ENCODE measurements around the gene ILF2. TPM values are rescaled to one million over a fixed set of nuclear protein-coding genes. Genes with fewer than 3 reads are reported as not detected.
"Not testable (repeated sequence)": the region's sequence is repeated elsewhere in the genome, so short reads cannot be mapped to it uniquely, and the experiment has no call there.

Gene ILF2
- total and polyA plus RNA-seq, 5 donors: 45.6 to 85.0 (median 67.3) TPM

DNA sequence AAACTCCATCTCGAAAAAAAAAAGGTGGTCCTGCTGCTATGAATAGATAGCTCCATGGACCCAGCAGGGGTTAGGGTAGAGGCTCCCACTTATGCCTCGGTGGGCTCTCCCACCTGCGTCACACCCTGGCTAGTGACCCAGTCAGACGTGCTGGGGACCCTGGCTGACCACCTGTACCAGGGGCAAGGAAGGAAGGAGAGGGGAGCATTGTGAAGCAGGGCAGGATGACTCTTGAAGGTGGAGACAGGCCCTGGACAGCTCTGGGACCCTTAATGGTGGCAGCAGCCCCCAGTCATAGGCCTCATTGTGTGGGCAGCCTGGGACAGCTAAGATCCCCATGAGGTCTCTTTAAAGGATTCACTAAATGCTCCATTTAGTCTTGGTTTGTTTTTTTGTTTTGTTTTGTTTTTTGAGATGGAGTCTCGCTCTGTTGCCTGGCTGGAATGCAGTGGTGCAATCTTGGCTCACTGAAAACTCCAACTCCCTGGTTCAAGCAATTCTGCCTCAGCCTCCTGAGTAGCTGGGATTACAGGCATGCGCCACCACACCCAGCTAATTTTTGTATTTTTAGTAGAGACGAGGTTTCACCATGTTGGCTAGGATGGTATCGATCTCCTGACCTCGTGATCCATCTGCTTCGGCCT, 22.7 kb downstream of the ILF2 start:
- ATAC-seq: peak; percentile 24 to 34
- intact Hi-C loops (cut with DNase I): no loop called here
- peaks cover 3% of the 10 kb centered on the region for H3K4me1 ChIP-seq (ENCODE audit: control insufficient read depth, insufficient read depth, low read length)
- no peak overlapping the region for H3K27ac ChIP-seq (ENCODE audit: low read length)
- no peak overlapping the region for H3K4me3 ChIP-seq (ENCODE audit: low read length)
- no peak for DNase-seq
- H3K9me3 ChIP-seq (ENCODE audit: control insufficient read depth, low read length): no peaks in the 10 kb centered on the region
- WGBS: 84% methylated on average over 10 of the region's 10 CpGs
- H3K27me3 ChIP-seq (ENCODE audit: control insufficient read depth, insufficient read depth): no peaks in the 10 kb centered on the region

DNA sequence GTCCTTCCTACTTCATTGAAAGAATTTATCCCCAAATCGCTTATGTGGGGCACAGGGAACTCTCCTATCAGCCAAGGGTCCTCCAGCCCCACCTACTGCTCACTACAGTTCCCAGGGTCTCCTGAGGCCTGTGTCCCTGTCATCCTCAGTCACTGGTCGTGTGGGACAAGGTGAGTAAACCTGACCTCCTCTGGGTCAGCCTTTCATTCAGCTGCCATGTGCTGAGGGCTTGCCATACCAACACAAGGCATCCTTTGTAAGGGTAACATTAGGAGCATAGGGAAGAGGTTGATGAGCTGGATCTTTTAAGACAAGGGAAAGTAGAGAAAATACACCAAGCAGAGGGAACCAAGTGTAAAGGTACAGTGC, 23.5 kb downstream of the ILF2 start:
- WGBS: 46% methylated on average over 2 of the region's 2 CpGs
- intact Hi-C loops (cut with DNase I): no loop called here
- no peaks in the 10 kb centered on the region for H3K27me3 ChIP-seq (ENCODE audit: control insufficient read depth, insufficient read depth)
- peak; percentile 10 to 17 for ATAC-seq
- no peaks in the 10 kb centered on the region for H3K9me3 ChIP-seq (ENCODE audit: control insufficient read depth, low read length)
- H3K4me1 ChIP-seq (ENCODE audit: control insufficient read depth, insufficient read depth, low read length): peaks cover 3% of the 10 kb centered on the region
- H3K27ac ChIP-seq (ENCODE audit: low read length): peak overlapping the region; percentile 76
- no peak for DNase-seq
- no peak overlapping the region for H3K4me3 ChIP-seq (ENCODE audit: low read length)

DNA sequence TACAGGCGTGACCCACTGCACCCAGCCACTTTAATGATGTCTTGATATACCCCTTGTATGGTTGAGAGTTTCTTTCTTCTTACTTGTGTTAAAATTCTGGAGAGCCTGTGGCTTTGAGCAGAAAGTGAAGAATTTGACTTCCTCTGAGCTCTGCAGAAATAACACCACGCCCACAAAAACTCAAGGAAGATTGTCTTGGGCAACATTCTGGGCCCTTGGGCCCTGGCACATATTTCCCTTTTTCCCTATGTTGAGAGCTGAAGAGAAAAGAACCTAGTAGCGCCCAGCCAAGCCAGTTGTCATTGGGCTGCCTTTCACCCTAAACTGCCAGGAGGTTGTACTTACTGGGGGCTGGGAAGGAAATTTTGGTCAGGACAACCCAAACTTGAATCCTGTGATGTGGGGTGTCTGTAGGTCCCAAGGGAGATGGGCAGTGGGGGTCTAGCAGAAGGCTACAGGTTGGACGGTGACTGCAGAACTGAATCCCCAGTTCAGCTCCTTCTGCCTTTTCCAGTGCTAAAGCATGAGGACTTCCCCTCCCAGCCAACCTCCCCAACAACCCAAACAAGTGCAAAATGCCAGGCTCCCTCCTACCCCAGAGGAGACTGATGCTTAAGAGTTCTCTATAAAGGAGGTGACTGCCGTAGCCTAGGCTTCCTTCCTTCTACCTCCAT, 24.0 kb downstream of the ILF2 start:
- WGBS: 72% methylated on average over 5 of the region's 5 CpGs
- H3K27ac ChIP-seq (ENCODE audit: low read length): peak overlapping the region; percentile 76
- DNase-seq: no peak
- ATAC-seq: peak; percentile 4 to 8
- H3K9me3 ChIP-seq (ENCODE audit: control insufficient read depth, low read length): no peaks in the 10 kb centered on the region
- H3K4me3 ChIP-seq (ENCODE audit: low read length): no peak overlapping the region
- intact Hi-C loops (cut with DNase I): no loop called here
- no peaks in the 10 kb centered on the region for H3K27me3 ChIP-seq (ENCODE audit: control insufficient read depth, insufficient read depth)
- H3K4me1 ChIP-seq (ENCODE audit: control insufficient read depth, insufficient read depth, low read length): peaks cover 4% of the 10 kb centered on the region

GRCh38 chr1:153643816-153644215, 27.0 kb downstream of the ILF2 start:
- Histone ChIP-seq H3K27ac (ENCODE audit: low read length) (no peak overlapping the region), H3K4me1 (ENCODE audit: control insufficient read depth, insufficient read depth, low read length) (peaks cover 5% of the 10 kb centered on the region), H3K4me3 (ENCODE audit: low read length) (no peak overlapping the region), H3K27me3 (ENCODE audit: control insufficient read depth, insufficient read depth) (no peaks in the 10 kb centered on the region), H3K9me3 (ENCODE audit: control insufficient read depth, low read length) (no peaks in the 10 kb centered on the region)
- intact Hi-C loops (cut with DNase I): no loop called here
- ATAC-seq: no peak
- DNase-seq: no peak

DNA sequence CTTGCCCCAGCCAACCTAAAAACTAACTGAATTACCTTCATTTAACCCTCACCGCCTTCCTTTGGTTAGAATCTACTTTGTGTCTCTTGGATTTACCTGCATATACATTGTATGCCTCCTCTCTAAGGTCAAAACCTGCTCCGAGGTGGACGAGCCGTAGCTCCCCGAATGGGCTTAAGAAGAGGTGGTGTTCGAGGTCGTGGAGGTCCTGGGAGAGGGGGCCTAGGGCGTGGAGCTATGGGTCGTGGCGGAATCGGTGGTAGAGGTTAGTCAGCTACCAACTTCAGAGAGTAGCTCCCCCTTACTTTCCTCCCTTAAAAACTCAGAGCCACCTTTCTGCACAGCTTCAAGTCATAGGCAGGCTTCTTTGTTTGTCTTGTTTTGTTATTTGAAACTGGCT, 27.7 kb downstream of the ILF2 start:
- ATAC-seq (no peak), DNase-seq (no peak)
- Histone ChIP-seq H3K4me1 (ENCODE audit: control insufficient read depth, insufficient read depth, low read length) (peaks cover 5% of the 10 kb centered on the region), H3K4me3 (ENCODE audit: low read length) (no peak overlapping the region), H3K27me3 (ENCODE audit: control insufficient read depth, insufficient read depth) (no peaks in the 10 kb centered on the region), H3K27ac (ENCODE audit: low read length) (no peak overlapping the region), H3K9me3 (ENCODE audit: control insufficient read depth, low read length) (no peaks in the 10 kb centered on the region)
- 89% methylated on average over 11 of the region's 11 CpGs for WGBS
- intact Hi-C loops (cut with DNase I): no loop called here

- intact Hi-C loops (cut with DNase I): no loop called here
- ATAC-seq (no peak), DNase-seq (no peak)
- peaks cover 3% of the 10 kb centered on the region for H3K4me1 ChIP-seq (ENCODE audit: control insufficient read depth, insufficient read depth, low read length)
- H3K4me3 ChIP-seq (ENCODE audit: low read length): no peak overlapping the region
- WGBS: 74% methylated on average over 11 of the region's 11 CpGs
- H3K9me3 ChIP-seq (ENCODE audit: control insufficient read depth, low read length): no peaks in the 10 kb centered on the region
- H3K27ac ChIP-seq (ENCODE audit: low read length): no peak overlapping the region
- no peaks in the 10 kb centered on the region for H3K27me3 ChIP-seq (ENCODE audit: control insufficient read depth, insufficient read depth)
These were observed 28.6 kb downstream of the ILF2 start for GRCh38 chr1:153642161-153642560.

- H3K4me3 ChIP-seq (ENCODE audit: low read length): no peak overlapping the region
- no peaks in the 10 kb centered on the region for H3K9me3 ChIP-seq (ENCODE audit: control insufficient read depth, low read length)
- DNase-seq (no peak), ATAC-seq (no peak)
- no peak overlapping the region for H3K27ac ChIP-seq (ENCODE audit: low read length)
- 59% methylated on average over 6 of the region's 6 CpGs for WGBS
- H3K27me3 ChIP-seq (ENCODE audit: control insufficient read depth, insufficient read depth): no peaks in the 10 kb centered on the region
- intact Hi-C loops (cut with DNase I): no loop called here
- peaks cover 5% of the 10 kb centered on the region for H3K4me1 ChIP-seq (ENCODE audit: control insufficient read depth, insufficient read depth, low read length)
These were observed 29.9 kb downstream of the ILF2 start for GRCh38 chr1:153640861-153641260.

GRCh38 chr1:153640213-153640612, 30.6 kb downstream of the ILF2 start:
- 92% methylated on average over 5 of the region's 5 CpGs for WGBS
- DNase-seq; H3K27me3 ChIP-seq (ENCODE audit: control insufficient read depth, insufficient read depth); H3K9me3 ChIP-seq (ENCODE audit: control insufficient read depth, low read length); H3K4me3 ChIP-seq (ENCODE audit: low read length); ATAC-seq; H3K4me1 ChIP-seq (ENCODE audit: control insufficient read depth, insufficient read depth, low read length); intact Hi-C loops (cut with DNase I): not testable (repeated sequence)
- peak overlapping the region; percentile 39 for H3K27ac ChIP-seq (ENCODE audit: low read length)

DNA sequence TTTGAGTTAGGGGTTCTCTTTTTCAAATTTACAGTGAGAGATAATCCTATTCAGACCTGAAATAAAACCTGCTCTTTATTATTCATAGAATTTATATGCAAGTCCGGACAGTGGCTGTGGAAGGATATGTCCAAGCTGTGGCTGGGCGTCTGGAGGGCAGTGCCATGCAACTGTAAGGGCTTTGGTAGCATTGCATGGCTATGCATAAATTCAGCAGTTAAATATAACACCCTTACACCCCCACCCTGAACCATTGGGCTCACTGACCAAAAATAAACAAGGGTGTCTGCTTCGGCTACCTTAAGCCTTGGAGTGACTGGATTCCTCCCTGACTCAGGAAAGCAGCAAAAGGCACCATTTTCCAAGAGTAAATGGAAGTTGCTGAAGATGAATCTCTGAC, 31.5 kb downstream of the ILF2 start:
- Histone ChIP-seq H3K27me3 (ENCODE audit: control insufficient read depth, insufficient read depth) (no peaks in the 10 kb centered on the region), H3K9me3 (ENCODE audit: control insufficient read depth, low read length) (no peaks in the 10 kb centered on the region), H3K4me3 (ENCODE audit: low read length) (no peak overlapping the region), H3K4me1 (ENCODE audit: control insufficient read depth, insufficient read depth, low read length) (peaks cover 8% of the 10 kb centered on the region), H3K27ac (ENCODE audit: low read length) (peak overlapping the region; percentile 53)
- WGBS: 67% methylated on average over 3 of the region's 3 CpGs
- intact Hi-C loops (cut with DNase I): no loop called here
- ATAC-seq: peak in 1 of 2 donors; percentile 61
- no peak for DNase-seq

DNA sequence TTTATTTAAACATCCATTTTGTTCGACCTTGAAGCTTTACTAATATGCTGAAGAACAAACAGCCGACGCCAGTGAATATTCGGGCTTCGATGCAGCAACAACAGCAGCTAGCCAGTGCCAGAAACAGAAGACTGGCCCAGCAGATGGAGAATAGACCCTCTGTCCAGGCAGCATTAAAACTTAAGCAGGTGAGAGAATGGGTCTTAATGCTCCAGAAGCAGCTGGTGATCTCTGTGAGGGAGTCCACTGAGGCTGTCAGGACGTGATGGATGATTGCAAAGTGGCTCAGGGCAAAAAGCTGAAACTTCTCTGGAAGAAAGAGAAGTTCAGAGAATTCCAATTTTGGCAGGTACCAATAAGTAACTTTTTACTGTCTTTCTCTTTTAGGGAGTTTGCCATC, 32.5 kb downstream of the ILF2 start:
- 75% methylated on average over 6 of the region's 6 CpGs for WGBS
- DNase-seq (no peak), ATAC-seq (no peak)
- H3K4me3 ChIP-seq (ENCODE audit: low read length): no peak overlapping the region
- intact Hi-C loops (cut with DNase I): no loop called here
- peaks cover 11% of the 10 kb centered on the region for H3K4me1 ChIP-seq (ENCODE audit: control insufficient read depth, insufficient read depth, low read length)
- no peaks in the 10 kb centered on the region for H3K9me3 ChIP-seq (ENCODE audit: control insufficient read depth, low read length)
- no peaks in the 10 kb centered on the region for H3K27me3 ChIP-seq (ENCODE audit: control insufficient read depth, insufficient read depth)
- peak overlapping the region; percentile 40 for H3K27ac ChIP-seq (ENCODE audit: low read length)

- WGBS: 73% methylated on average over 9 of the region's 9 CpGs
- Histone ChIP-seq H3K27me3 (ENCODE audit: control insufficient read depth, insufficient read depth) (no peaks in the 10 kb centered on the region), H3K9me3 (ENCODE audit: control insufficient read depth, low read length) (no peaks in the 10 kb centered on the region), H3K27ac (ENCODE audit: low read length) (peak overlapping the region; percentile 75), H3K4me1 (ENCODE audit: control insufficient read depth, insufficient read depth, low read length) (peaks cover 11% of the 10 kb centered on the region), H3K4me3 (ENCODE audit: low read length) (no peak overlapping the region)
- ATAC-seq (no peak), DNase-seq (peak in 1 of 3 donors; percentile 17)
- intact Hi-C loops (cut with DNase I): no loop called here
These were observed 34.5 kb downstream of the ILF2 start for GRCh38 chr1:153636312-153636711.

Measured in right cardiac atrium (tissue), 5 donors.